Fibroblast of villous mesenchyme (primary cell): ENCODE measurements around the gene ZNF423. TPM values are rescaled to one million over a fixed set of nuclear protein-coding genes. Genes with fewer than 3 reads are reported as not detected.

Experiments
- DNase-seq: peaks from one replicate; pipeline ENCODE4 v3.0.0-alpha.2; 2010; ENCODE audit warnings: low read depth
- H3K4me3 ChIP-seq: 2 replicates; pipeline ENCODE4 v1.5.1; 2011; ENCODE audit warnings: low read depth, mild to moderate bottlenecking, low read length
- CTCF ChIP-seq: IDR thresholded peaks from 2 replicates; pipeline ENCODE4 v1.5.1; 2012; ENCODE audit warnings: low read depth, mild to moderate bottlenecking, low read length; ENCODE audit not compliant: insufficient read depth
- total RNA-seq: library from RNA; depleted of rRNA; stranded (reverse); fragments of >200 nt; gene quantifications from 2 replicates; pipeline ENCODE4 v1.2.3, GENCODE V29; 2012

ZNF423 gene
- total RNA-seq, 1 donor: 0.43 TPM

GRCh38 chr16:49620869-49621240, 235.1 kb downstream of the ZNF423 start:
- no peak for TF ChIP-seq CTCF
- H3K4me3 ChIP-seq: no peak overlapping the region
- no peak for DNase-seq

GRCh38 chr16:49620158-49620868, 235.6 kb downstream of the ZNF423 start:
- TF ChIP-seq CTCF: no peak
- peak; percentile 38 for DNase-seq
- H3K4me3 ChIP-seq: no peak overlapping the region

GRCh38 chr16:49619811-49620157, 236.1 kb downstream of the ZNF423 start:
- no peak for DNase-seq
- no peak for TF ChIP-seq CTCF

GRCh38 chr16:49618955-49619354, 237.0 kb downstream of the ZNF423 start:
- H3K4me3 ChIP-seq: no peak overlapping the region
- no peak for DNase-seq
- no peak for TF ChIP-seq CTCF

More at GRCh38 chr16:49619811-49620157, 236.1 kb downstream of the ZNF423 start:
- no peak overlapping the region for H3K4me3 ChIP-seq

GRCh38 chr16:49617710-49618330, 238.1 kb downstream of the ZNF423 start:
- no peak for TF ChIP-seq CTCF
- no peak for DNase-seq
- no peak overlapping the region for H3K4me3 ChIP-seq

GRCh38 chr16:49617016-49617629, 238.8 kb downstream of the ZNF423 start:
- no peak for TF ChIP-seq CTCF
- no peak overlapping the region for H3K4me3 ChIP-seq
- no peak for DNase-seq
